NCI-H1694 treated with DMSO at 0.1 percent for 48 hours (cell line): Measurements from ENCODE around the gene NT5DC4.

Experiments
- DNase-seq: peaks from one replicate; lab custom pipeline; 2025; lab: John Stamatoyannopoulos, UW

NT5DC4 gene

GRCh38 chr2:112723995-112724394 is 3.2 kb downstream of the NT5DC4 start:
- DNase-seq: no peak

- DNase-seq: no peak
Measured at GRCh38 chr2:112724591-112725525, 4.0 kb downstream of the NT5DC4 start.

GRCh38 chr2:112725545-112726457 is 5.0 kb downstream of the NT5DC4 start:
- DNase-seq: no peak

GRCh38 chr2:112726487-112727190 is 5.8 kb downstream of the NT5DC4 start:
- peak; percentile 84 for DNase-seq

- DNase-seq: no peak
Measured at GRCh38 chr2:112727276-112728028, 6.6 kb downstream of the NT5DC4 start.

GRCh38 chr2:112728029-112728362 is 7.2 kb downstream of the NT5DC4 start:
- DNase-seq: no peak

- no peak for DNase-seq
Measured at GRCh38 chr2:112728378-112729175, 7.8 kb downstream of the NT5DC4 start.

GRCh38 chr2:112730216-112730615 is 9.4 kb downstream of the NT5DC4 start:
- DNase-seq: no peak

GRCh38 chr2:112730791-112731190 is 10.0 kb downstream of the NT5DC4 start:
- no peak for DNase-seq

- DNase-seq: no peak
Measured at GRCh38 chr2:112731479-112731878, 10.7 kb downstream of the NT5DC4 start.

- DNase-seq: no peak
Measured at GRCh38 chr2:112733456-112733855, 12.6 kb downstream of the NT5DC4 start.

GRCh38 chr2:112733871-112734270 is 13.1 kb downstream of the NT5DC4 start:
- DNase-seq: no peak

- no peak for DNase-seq
Measured at GRCh38 chr2:112737542-112738232, 16.9 kb downstream of the NT5DC4 start.

- no peak for DNase-seq
Measured at GRCh38 chr2:112740527-112740926, 19.7 kb downstream of the NT5DC4 start.

- peak; percentile 39 for DNase-seq
Measured at GRCh38 chr2:112749755-112750559, 29.1 kb downstream of the NT5DC4 start.

GRCh38 chr2:112750560-112750843 is 29.7 kb downstream of the NT5DC4 start:
- DNase-seq: no peak

GRCh38 chr2:112751451-112752197 is 30.8 kb downstream of the NT5DC4 start:
- DNase-seq: no peak

GRCh38 chr2:112752667-112753066 is 31.8 kb downstream of the NT5DC4 start:
- no peak for DNase-seq

- DNase-seq: no peak
Measured at GRCh38 chr2:112754564-112754963, 33.7 kb downstream of the NT5DC4 start.
